Transverse colon (tissue), 4 donors: ENCODE results near the gene TMEM220. TPM values are rescaled to one million over a fixed set of nuclear protein-coding genes. Genes with fewer than 3 reads are reported as not detected.

Experiments
- DNase-seq: peaks from one replicate; pipeline ENCODE4 v3.0.0-alpha.2; 2019
- H3K27ac ChIP-seq, 4 donors: fragments of 200-600 bp; sonication (generic); 2 replicates each; pipeline ENCODE4 v1.5.1; 2016 to 2018; ENCODE audit warnings: inconsistent platforms in 4 of 4
- H3K27me3 ChIP-seq: fragments of 200-600 bp; sonication (generic); 2 replicates; pipeline ENCODE4 v1.5.1; 2017; ENCODE audit warnings: inconsistent platforms
- H3K36me3 ChIP-seq, 4 donors: fragments of 200-600 bp; sonication (generic); 2 replicates each; pipeline ENCODE4 v1.5.1; 2017 to 2019; ENCODE audit warnings: inconsistent platforms in 4 of 4
- H3K4me1 ChIP-seq, 4 donors: fragments of 200-600 bp; sonication (generic); 2 replicates each; pipeline ENCODE4 v1.5.1; 2017 to 2020; ENCODE audit warnings: inconsistent platforms in 4 of 4
- H3K4me3 ChIP-seq, 4 donors: fragments of 200-600 bp; sonication (generic); 1 replicate in 1 of 4; 2 replicates in 3 of 4; pipeline versions ENCODE4 v1.5.1 to v1.6.1; 2017 to 2019; ENCODE audit warnings: inconsistent platforms in 4 of 4
- H3K9me3 ChIP-seq, 2 donors: fragments of 200-600 bp; sonication (generic); 2 replicates each; pipeline ENCODE4 v1.5.1; 2017 to 2019; ENCODE audit warnings: inconsistent platforms in 2 of 2
- EP300 ChIP-seq: sonication (generic); formaldehyde crosslinking; IDR thresholded peaks from one replicate; pipeline ENCODE4 v1.6.1; 2017; ENCODE audit warnings: antibody characterized with exemption, low read depth
- POLR2A ChIP-seq: fragments of 450-650 bp; IDR thresholded peaks from one replicate; pipeline ENCODE4 v1.6.1; 2016; ENCODE audit warnings: antibody characterized with exemption, mild to moderate bottlenecking, moderate library complexity
- POLR2AphosphoS5 ChIP-seq, 3 donors: sonication (generic); formaldehyde crosslinking; IDR thresholded peaks; one replicate each; pipeline ENCODE4 v1.6.1; 2016; ENCODE audit warnings: antibody characterized with exemption in 3 of 3
- WGBS, 2 donors: methylation state at CpG; one replicate each; pipeline ENCODE4 v1.1.5; 2018; ENCODE audit warnings: low coverage in 1 of 2; 5-methylcytosine and 5-hydroxymethylcytosine counted together
- in situ Hi-C, 4 donors: fragments of 200-750 bp; cut with MboI; loops; one replicate each; pipeline versions ENCODE4 v1.15.0 to v1.15.1; 2017; ENCODE audit warnings: low sequenced_read_pairs in 3 of 4, low pct_ligation_motif_present in 1 of 4, low pct_unique_long_range_greater_than_20kb in 1 of 4
- intact Hi-C: fragments of 100-400 bp; cut with DNase I; formaldehyde crosslinking; loops from one replicate; pipeline ENCODE4 v1.15.1; 2023; ENCODE audit warnings: low total_unique reads
- total RNA-seq, 4 donors: library from RNA; depleted of rRNA; stranded (reverse); fragments of >200 nt; gene quantifications; one replicate each; pipeline ENCODE4 v1.1.0, GENCODE V29; 2016
- TF ChIP-seq, protein P1 (sequence below), 5 experiments: fragments of 200-600 bp in 3 of 5; fragments of 450-650 bp in 2 of 5; sonication (generic) in 3 of 5; IDR thresholded peaks; 1 replicate in 2 of 5; 2 replicates in 3 of 5; pipeline ENCODE4 v1.5.1; 2016 to 2017; ENCODE audit warnings: antibody characterized with exemption in 5 of 5, inconsistent platforms in 3 of 5, mild to moderate bottlenecking in 2 of 5, moderate library complexity in 1 of 5

TMEM220 gene
- total RNA-seq, 4 donors from 2014 or later: 2.4 to 18.2 (median 8.1) TPM; not detected in 1

DNA sequence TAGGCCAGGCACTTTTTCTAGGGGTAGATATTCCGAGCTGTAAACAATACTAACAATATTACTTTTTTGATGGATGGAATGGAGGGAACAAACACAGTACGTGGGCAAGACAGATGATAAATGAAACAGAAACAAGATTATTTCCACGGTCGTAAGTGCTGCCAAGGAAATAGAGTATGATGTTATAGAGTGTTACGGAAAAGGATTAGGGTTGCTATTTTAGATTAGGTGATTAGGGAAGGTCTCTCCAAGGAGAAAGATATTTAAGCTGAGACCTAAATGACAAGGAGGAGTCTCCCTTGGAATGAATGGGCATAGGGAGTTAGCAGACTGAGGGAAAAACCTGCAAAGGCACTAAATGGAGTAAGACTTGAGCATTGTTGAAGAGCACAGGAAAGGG lies 24.1 kb downstream of the TMEM220 start:
- H3K9me3 ChIP-seq: no peaks in the 10 kb centered on the region
- in situ Hi-C loops: loop anchor here in 1 of 4 donors (5.0 kb wide), 1 partner anchor 612 kb away; no protein-coding TSS in a partner anchor
- H3K36me3 ChIP-seq: peaks cover 0 to 43% (median 9%) of the 10 kb centered on the region in 4 donors
- no peak for DNase-seq
- WGBS, 2 donors: 87 to 91% methylated on average over 5 of the region's 5 CpGs
- H3K4me3 ChIP-seq: no peak overlapping the region
- intact Hi-C loops: loop anchor here (10.0 kb wide), 1 partner anchor 61 kb away; no protein-coding TSS in a partner anchor
- TF ChIP-seq, protein P1, sequence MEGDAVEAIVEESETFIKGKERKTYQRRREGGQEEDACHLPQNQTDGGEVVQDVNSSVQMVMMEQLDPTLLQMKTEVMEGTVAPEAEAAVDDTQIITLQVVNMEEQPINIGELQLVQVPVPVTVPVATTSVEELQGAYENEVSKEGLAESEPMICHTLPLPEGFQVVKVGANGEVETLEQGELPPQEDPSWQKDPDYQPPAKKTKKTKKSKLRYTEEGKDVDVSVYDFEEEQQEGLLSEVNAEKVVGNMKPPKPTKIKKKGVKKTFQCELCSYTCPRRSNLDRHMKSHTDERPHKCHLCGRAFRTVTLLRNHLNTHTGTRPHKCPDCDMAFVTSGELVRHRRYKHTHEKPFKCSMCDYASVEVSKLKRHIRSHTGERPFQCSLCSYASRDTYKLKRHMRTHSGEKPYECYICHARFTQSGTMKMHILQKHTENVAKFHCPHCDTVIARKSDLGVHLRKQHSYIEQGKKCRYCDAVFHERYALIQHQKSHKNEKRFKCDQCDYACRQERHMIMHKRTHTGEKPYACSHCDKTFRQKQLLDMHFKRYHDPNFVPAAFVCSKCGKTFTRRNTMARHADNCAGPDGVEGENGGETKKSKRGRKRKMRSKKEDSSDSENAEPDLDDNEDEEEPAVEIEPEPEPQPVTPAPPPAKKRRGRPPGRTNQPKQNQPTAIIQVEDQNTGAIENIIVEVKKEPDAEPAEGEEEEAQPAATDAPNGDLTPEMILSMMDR (IDR thresholded peaks at IDR 0.05): no peak
- no peak overlapping the region for H3K27ac ChIP-seq
- no peaks in the 10 kb centered on the region for H3K27me3 ChIP-seq
- peaks cover 0 to 4% (median 1%) of the 10 kb centered on the region in 4 donors for H3K4me1 ChIP-seq

DNA sequence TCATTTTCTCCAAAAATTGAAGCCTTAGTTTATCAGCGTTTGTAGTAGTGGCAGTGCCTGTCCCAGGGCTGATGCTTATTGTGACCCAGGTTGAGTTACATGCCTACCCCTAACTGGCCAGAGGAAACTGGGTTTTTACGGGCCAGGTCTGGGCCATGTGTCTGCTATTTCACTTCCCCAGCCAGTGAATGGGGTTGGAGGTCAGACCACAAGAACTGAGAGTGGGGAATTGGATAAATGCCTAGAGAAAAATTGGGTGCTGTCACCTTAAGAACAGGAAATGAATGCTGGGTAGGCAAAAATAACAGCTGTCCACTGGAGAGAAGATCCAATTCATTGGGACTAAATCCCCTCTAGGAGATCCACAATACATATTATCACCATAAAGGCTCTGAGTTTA lies 27.2 kb downstream of the TMEM220 start:
- 65 to 83% methylated on average over 1 to 2 of the region's 2 CpGs for WGBS, 2 donors
- TF ChIP-seq POLR2AphosphoS5 (IDR thresholded peaks at IDR 0.05): no peak
- H3K27me3 ChIP-seq: no peaks in the 10 kb centered on the region
- peaks cover 5 to 15% (median 14%) of the 10 kb centered on the region in 4 donors for H3K4me1 ChIP-seq
- no peak overlapping the region for H3K4me3 ChIP-seq
- peaks cover 0 to 31% (median 9%) of the 10 kb centered on the region in 4 donors for H3K36me3 ChIP-seq
- no peak for DNase-seq
- in situ Hi-C loops: no loop called here
- no peak overlapping the region for H3K27ac ChIP-seq
- intact Hi-C loops: loop anchor here (10.0 kb wide), 1 partner anchor 58 kb away; no protein-coding TSS in a partner anchor
- H3K9me3 ChIP-seq: no peaks in the 10 kb centered on the region

DNA sequence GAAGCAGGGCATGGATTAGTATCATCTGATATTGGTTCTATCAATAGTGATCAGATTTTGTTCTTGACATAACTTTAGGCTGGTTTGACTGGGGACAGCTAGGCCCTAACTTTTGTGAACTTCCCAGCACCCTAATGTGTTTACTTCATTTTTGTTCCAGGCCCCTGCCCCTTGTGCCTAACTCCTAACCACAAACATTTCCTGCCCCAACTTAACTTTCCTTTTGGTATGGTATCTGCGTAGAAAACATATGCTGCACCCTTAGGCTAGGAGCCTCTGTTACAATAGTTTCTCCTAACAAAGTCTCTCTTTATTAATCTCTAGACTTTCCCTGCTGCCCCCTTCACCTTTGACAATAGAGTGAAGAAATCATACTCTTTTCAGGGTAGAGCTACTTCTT lies 30.0 kb downstream of the TMEM220 start:
- Histone ChIP-seq H3K36me3 (peaks cover 0 to 10% (median 0%) of the 10 kb centered on the region in 4 donors), H3K27me3 (no peaks in the 10 kb centered on the region), H3K4me1 (peaks cover 5 to 33% (median 26%) of the 10 kb centered on the region in 4 donors), H3K4me3 (no peak overlapping the region), H3K9me3 (no peaks in the 10 kb centered on the region), H3K27ac (no peak overlapping the region)
- WGBS, 2 donors: 76 to 78% methylated on average over 1 of the region's 1 CpG
- DNase-seq: no peak
- intact Hi-C loops: loop anchor here (10.0 kb wide), 1 partner anchor 55 kb away; no protein-coding TSS in a partner anchor
- in situ Hi-C loops: no loop called here
- TF ChIP-seq EP300 (no peak), POLR2AphosphoS5 (IDR thresholded peaks at IDR 0.05) (no peak), POLR2A (peak; percentile 17)
- TF ChIP-seq, protein P1 (IDR thresholded peaks at IDR 0.05): no peak

DNA sequence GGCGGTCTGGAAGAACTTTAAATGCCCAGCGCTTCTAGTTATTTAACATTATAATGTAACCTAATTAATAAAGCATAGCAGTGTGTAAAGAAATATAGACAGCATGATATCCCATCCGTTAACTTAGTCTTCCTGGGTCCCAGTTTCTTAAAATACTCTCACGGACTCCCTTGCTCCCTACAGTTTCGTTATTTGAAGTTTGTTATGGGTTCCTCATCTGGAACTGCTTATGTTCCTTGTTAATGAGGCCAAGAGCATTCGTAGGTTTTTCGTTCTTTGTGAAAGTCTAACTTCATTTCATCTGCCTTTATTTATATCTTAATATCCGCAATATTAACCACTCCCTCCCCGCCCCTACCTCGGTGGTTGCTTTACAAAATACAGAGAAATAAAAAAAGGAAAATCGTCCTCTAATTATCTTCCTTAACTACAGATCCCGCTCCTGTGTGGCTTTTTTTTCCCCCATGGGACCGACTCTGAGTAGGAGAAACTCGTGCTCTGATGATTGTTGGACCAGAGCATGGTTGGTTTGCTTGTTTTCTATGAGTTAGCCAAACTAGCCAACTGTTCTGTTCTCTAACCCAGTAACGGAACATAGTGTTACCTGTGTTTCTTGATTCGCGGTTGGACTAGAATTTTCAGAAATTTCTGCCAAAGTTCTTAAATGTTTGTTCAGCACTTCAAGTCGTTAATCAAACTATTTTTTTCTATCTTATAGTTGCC lies 31.6 kb downstream of the TMEM220 start:
- Histone ChIP-seq H3K4me3 (peak overlapping the region; percentile 73 to 92 (median 90)), H3K27ac (peak overlapping the region; percentile 95 to 96 (median 96)), H3K36me3 (peaks cover 0 to 18% (median 0%) of the 10 kb centered on the region in 4 donors), H3K27me3 (no peaks in the 10 kb centered on the region), H3K9me3 (no peaks in the 10 kb centered on the region), H3K4me1 (peaks cover 5 to 34% (median 26%) of the 10 kb centered on the region in 4 donors)
- intact Hi-C loops (no loop called here), in situ Hi-C loops (no loop called here)
- no peak for DNase-seq
- 6 to 10% methylated on average over 15 to 18 of the region's 18 CpGs for WGBS, 2 donors
- no peak for TF ChIP-seq POLR2AphosphoS5 (IDR thresholded peaks at IDR 0.05)
- TF ChIP-seq, protein P1 (IDR thresholded peaks at IDR 0.05): no peak
- no peak for TF ChIP-seq EP300
- no peak for TF ChIP-seq POLR2A
